HG03095 (cell line): ENCODE measurements around the gene ABHD4.

Experiments used
- ATAC-seq: cut with Tn5 transposase; IDR thresholded peaks from one replicate; pipeline ENCODE4 v1.9.1; 2021; ENCODE audit warnings: moderate library complexity; ENCODE audit not compliant: unreplicated experiment

The ABHD4 gene

DNA sequence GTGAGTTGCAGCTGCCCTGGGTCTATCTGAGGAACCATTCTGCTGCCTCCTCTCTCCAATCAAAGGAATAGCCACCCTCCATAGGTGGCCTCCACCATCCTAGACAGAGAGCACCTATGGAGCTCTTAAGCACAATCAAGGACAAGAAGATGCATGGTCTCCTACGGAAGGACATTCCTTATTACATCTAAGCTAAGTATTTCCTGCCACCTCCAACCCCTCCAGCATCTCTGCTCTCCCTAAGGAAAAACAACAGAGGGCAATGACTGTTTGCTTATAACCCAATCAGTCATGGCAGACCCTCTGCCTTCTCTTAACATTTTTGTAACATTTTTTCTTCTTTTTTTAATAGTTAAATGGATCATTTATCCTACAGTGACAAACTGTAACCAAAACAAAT is 60.8 kb downstream of the ABHD4 start:
- no peak for ATAC-seq

DNA sequence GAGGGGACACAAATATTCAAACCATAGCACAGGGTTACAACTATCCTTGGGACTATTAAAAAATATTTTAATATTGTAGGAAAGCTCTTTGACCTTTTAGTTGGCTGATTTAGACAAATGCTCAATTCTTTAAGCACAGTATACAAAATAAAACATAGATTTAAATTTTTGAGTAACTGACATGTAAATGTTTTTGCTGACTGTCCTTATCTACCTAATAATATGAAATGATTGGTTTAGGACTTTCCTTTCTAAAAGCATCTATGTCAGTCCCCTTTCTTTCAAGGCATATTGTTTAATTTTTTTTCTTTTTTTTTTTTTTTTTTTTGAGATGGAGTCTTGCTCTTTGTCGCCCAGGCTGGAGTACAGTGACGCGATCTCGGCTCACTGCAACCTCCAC is 62.6 kb downstream of the ABHD4 start:
- no peak for ATAC-seq
